DND-41 (cell line): ENCODE results near the gene ZDHHC16.

Experiments used
- ATAC-seq: fragments of 200-7000 bp; cut with Tn5 transposase; 3 replicates; pipeline ENCODE4 v1.9.1; 2021; ENCODE audit warnings: low read depth; ENCODE audit not compliant: insufficient read depth
- DNase-seq: peaks from one replicate; pipeline ENCODE4 v3.0.0-alpha.2; 2020
- H2AFZ ChIP-seq: 2 replicates; pipeline ENCODE4 v1.6.0; 2012; ENCODE audit warnings: low read depth, low read length
- H3K27ac ChIP-seq: 2 replicates; pipeline ENCODE4 v1.5.1; 2012; ENCODE audit warnings: low read length, inconsistent platforms
- H3K27me3 ChIP-seq: fragments of 200-600 bp; sonication (generic); 2 replicates; pipeline ENCODE4 v1.6.0; 2012; ENCODE audit warnings: low read length, mild to moderate bottlenecking, inconsistent platforms; ENCODE audit not compliant: insufficient read depth, poor library complexity
- H3K36me3 ChIP-seq: 2 replicates; pipeline ENCODE4 v1.5.1; 2012; ENCODE audit warnings: low read length, inconsistent platforms; ENCODE audit not compliant: insufficient read depth
- H3K4me1 ChIP-seq: 2 replicates; pipeline ENCODE4 v1.5.1; 2012; ENCODE audit warnings: mild to moderate bottlenecking, low read length; ENCODE audit not compliant: insufficient read depth
- H3K4me2 ChIP-seq: 2 replicates; pipeline ENCODE4 v1.6.0; 2012; ENCODE audit warnings: mild to moderate bottlenecking, moderate library complexity, low read length, inconsistent platforms; ENCODE audit not compliant: insufficient read depth
- H3K4me3 ChIP-seq, 2 experiments: fragments of 200-600 bp in 1 of 2; shearing (Covaris generic) in 1 of 2; 2 replicates each; pipeline ENCODE4 v1.5.1; 2012 to 2016; ENCODE audit warnings: inconsistent platforms in 2 of 2, low read length in 2 of 2, mild to moderate bottlenecking in 2 of 2, low read depth in 1 of 2, moderate library complexity in 1 of 2
- H3K79me2 ChIP-seq: 2 replicates; pipeline ENCODE4 v1.6.0; 2012; ENCODE audit warnings: low read length, inconsistent platforms; ENCODE audit not compliant: insufficient read depth
- H3K9ac ChIP-seq: 2 replicates; pipeline ENCODE4 v1.6.0; 2012; ENCODE audit warnings: low read depth, mild to moderate bottlenecking, inconsistent platforms, low read length, moderate library complexity
- H3K9me3 ChIP-seq: 2 replicates; pipeline ENCODE4 v1.5.1; 2012; ENCODE audit warnings: low read length, moderate library complexity, mild to moderate bottlenecking, inconsistent platforms; ENCODE audit not compliant: insufficient read depth, severe bottlenecking
- H4K20me1 ChIP-seq: 2 replicates; pipeline ENCODE4 v1.6.0; 2012; ENCODE audit warnings: low read length; ENCODE audit not compliant: insufficient read depth
- EZH2 ChIP-seq: IDR thresholded peaks from 3 replicates; pipeline ENCODE4 v1.6.1; 2012; ENCODE audit warnings: borderline replicate concordance, low read depth, mild to moderate bottlenecking, moderate library complexity, low read length, inconsistent platforms; ENCODE audit not compliant: severe bottlenecking
- TF ChIP-seq, protein P1 (sequence below): IDR thresholded peaks from 2 replicates; pipeline ENCODE4 v1.5.1; 2012; ENCODE audit warnings: borderline replicate concordance, low read length, moderate library complexity, mild to moderate bottlenecking; ENCODE audit not compliant: poor library complexity, severe bottlenecking; ENCODE audit errors: extremely low read depth

Gene ZDHHC16

DNA sequence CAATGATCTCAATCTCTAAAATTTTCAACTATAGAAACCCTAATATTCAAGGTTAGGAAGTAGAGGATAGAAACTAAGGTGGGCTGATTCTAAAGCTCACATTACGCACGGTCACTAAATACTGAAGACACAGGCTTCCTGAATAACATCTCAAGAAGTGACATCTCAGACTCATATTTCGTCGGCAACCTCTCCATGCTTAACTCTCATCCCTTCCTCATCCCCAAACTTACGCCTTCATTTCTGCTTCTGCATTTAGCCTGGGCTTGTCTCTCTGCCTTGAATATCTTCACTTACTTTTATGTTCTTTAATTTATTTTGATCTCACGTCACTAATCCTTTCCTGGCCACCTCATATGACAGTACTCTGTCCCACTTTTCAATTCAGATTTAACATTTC, 10.8 kb upstream of the ZDHHC16 start:
- Histone ChIP-seq H2AFZ (no peak overlapping the region), H3K4me2 (no peak overlapping the region), H3K9me3 (no peaks in the 10 kb centered on the region), H3K27ac (no peak overlapping the region), H3K4me1 (no peaks in the 10 kb centered on the region), H3K4me3 (no peak overlapping the region), H3K9ac (no peak overlapping the region), H3K79me2 (peaks cover 12% of the 10 kb centered on the region), H3K36me3 (peaks cover 85% of the 10 kb centered on the region), H4K20me1 (peaks cover 14% of the 10 kb centered on the region), H3K27me3 (no peaks in the 10 kb centered on the region)
- TF ChIP-seq, protein P1, sequence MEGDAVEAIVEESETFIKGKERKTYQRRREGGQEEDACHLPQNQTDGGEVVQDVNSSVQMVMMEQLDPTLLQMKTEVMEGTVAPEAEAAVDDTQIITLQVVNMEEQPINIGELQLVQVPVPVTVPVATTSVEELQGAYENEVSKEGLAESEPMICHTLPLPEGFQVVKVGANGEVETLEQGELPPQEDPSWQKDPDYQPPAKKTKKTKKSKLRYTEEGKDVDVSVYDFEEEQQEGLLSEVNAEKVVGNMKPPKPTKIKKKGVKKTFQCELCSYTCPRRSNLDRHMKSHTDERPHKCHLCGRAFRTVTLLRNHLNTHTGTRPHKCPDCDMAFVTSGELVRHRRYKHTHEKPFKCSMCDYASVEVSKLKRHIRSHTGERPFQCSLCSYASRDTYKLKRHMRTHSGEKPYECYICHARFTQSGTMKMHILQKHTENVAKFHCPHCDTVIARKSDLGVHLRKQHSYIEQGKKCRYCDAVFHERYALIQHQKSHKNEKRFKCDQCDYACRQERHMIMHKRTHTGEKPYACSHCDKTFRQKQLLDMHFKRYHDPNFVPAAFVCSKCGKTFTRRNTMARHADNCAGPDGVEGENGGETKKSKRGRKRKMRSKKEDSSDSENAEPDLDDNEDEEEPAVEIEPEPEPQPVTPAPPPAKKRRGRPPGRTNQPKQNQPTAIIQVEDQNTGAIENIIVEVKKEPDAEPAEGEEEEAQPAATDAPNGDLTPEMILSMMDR = no peak
- DNase-seq (no peak), ATAC-seq (no peak)

DNA sequence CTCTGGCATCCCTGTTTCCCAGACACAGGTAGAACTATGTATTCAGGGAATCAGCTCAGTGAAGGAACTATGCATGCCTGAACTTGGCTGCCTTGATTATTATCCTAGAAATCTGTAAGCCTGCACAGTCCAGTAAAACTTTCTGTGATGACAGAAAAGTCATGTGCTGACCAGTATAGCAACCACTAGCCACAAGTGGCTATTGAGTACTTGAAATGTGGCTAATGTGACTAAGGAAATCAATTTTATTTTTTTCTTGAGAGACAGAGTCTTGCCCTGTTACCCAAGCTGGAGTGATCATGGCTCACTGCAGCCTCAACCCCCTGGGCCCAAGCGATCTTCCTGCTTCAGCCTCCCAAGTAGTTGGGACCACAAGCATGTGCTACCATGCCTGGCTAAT, 3.7 kb upstream of the ZDHHC16 start:
- Histone ChIP-seq H3K4me2 (no peak overlapping the region), H4K20me1 (no peaks in the 10 kb centered on the region), H3K27ac (no peak overlapping the region), H3K4me1 (peaks cover 21% of the 10 kb centered on the region), H2AFZ (no peak overlapping the region), H3K9ac (no peak overlapping the region), H3K4me3 (no peak overlapping the region), H3K79me2 (peaks cover 43% of the 10 kb centered on the region), H3K9me3 (no peaks in the 10 kb centered on the region), H3K36me3 (peaks cover 51% of the 10 kb centered on the region), H3K27me3 (no peaks in the 10 kb centered on the region)
- ATAC-seq (no peak), DNase-seq (no peak)
- TF ChIP-seq EZH2 = no peak
- TF ChIP-seq, protein P1 = no peak

DNA sequence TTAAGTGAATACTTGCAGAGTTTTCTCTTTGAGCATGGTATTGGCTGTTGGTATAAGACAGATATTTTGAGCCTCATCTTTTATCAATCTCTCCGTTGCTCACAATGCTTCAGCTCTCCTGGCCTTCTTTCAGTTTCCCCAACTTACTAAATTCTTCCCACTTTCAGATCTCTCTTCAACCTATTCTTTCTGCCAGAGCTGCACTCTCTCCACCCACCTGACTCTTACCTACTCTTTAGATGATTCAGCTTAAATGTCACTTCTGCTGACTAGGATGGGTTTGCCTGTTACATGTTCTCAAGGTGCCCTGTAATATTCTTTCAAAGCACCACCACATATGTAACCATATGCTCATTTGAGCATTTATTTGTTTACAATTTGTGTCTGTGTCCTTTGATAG, 1.8 kb upstream of the ZDHHC16 start:
- DNase-seq = no peak
- Histone ChIP-seq H3K4me2 (peak overlapping the region; percentile 72), H3K9ac (peak overlapping the region; percentile 81; the same call in 1 of the 2 replicates), H4K20me1 (0 out of 2 replicates have a peak, but pooled peaks cover 4% of the 10 kb centered on the region), H2AFZ (no peak overlapping the region), H3K27ac (no peak overlapping the region), H3K9me3 (no peaks in the 10 kb centered on the region), H3K4me3 (peak overlapping the region in 1 of 2 experiments; percentile 97; a peak in 2 of 4 replicates), H3K79me2 (peaks cover 61% of the 10 kb centered on the region), H3K4me1 (peaks cover 31% of the 10 kb centered on the region), H3K27me3 (no peaks in the 10 kb centered on the region), H3K36me3 (peaks cover 32% of the 10 kb centered on the region)
- no peak for ATAC-seq
- TF ChIP-seq, protein P1 = no peak
- TF ChIP-seq EZH2 = no peak

DNA sequence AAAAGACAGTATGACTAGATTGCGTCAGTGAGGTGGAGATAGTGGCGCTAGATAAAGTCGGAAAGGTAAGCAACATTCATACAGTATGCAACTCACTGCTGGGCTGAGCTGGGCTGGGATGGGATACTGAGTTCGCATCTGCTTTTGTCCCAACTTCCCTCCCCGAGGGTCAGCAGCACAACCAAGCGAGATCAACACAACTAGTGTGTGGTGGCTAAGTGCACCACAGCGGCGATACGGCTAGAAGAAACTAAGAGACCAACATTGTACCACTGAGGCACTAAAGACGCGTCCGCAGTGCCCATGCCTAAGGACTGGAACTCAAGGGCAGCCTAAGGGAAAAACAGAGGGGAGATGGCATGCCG, 636 bp upstream of the ZDHHC16 start:
- DNase-seq (no peak), ATAC-seq (no peak; the same call in 1 of the 3 replicates)
- H3K4me2 ChIP-seq = peak overlapping the region; percentile 72
- peak overlapping the region; percentile 80 to 97 for H3K4me3 ChIP-seq
- H3K9ac ChIP-seq = peak overlapping the region; percentile 81
- peaks cover 70% of the 10 kb centered on the region for H3K79me2 ChIP-seq
- H2AFZ ChIP-seq = peak overlapping the region; percentile 98
- H3K27me3 ChIP-seq = no peaks in the 10 kb centered on the region
- peaks cover 25% of the 10 kb centered on the region for H3K36me3 ChIP-seq
- TF ChIP-seq EZH2 = no peak
- TF ChIP-seq, protein P1 = no peak
- H3K9me3 ChIP-seq = no peaks in the 10 kb centered on the region
- 0 out of 2 replicates have a peak, but pooled peaks cover 4% of the 10 kb centered on the region for H4K20me1 ChIP-seq
- peaks cover 31% of the 10 kb centered on the region for H3K4me1 ChIP-seq
- peak overlapping the region; percentile 78 for H3K27ac ChIP-seq
